MM.1S (cell line): Measurements from ENCODE around the gene SLC40A1.

ENCODE experiments used
- DNase-seq: peaks from one replicate; pipeline ENCODE4 v3.0.0-alpha.2; 2015
- H2AFZ ChIP-seq: fragments of 300-600 bp; sonication (generic); 2 replicates; pipeline ENCODE4 v1.6.0; 2016; ENCODE audit warnings: antibody characterized with exemption, low read length
- H3F3A ChIP-seq: fragments of 300-600 bp; sonication (generic); 2 replicates; pipeline ENCODE4 v1.6.1; 2016; ENCODE audit warnings: mild to moderate bottlenecking, antibody characterized with exemption, low read length, moderate library complexity, mixed read lengths; ENCODE audit not compliant: insufficient read depth
- H3K27ac ChIP-seq: fragments of 300-600 bp; sonication (generic); 2 replicates; pipeline ENCODE4 v1.5.1; 2016; ENCODE audit warnings: mild to moderate bottlenecking, low read length
- H3K27me3 ChIP-seq: fragments of 300-600 bp; sonication (generic); replicated peaks from 2 replicates; pipeline ENCODE4 v1.6.0; 2016; ENCODE audit warnings: low read length; ENCODE audit not compliant: insufficient read depth
- H3K36me3 ChIP-seq: fragments of 300-600 bp; sonication (generic); replicated peaks from 2 replicates; pipeline ENCODE4 v1.6.1; 2016; ENCODE audit warnings: mild to moderate bottlenecking, low read length, mixed read lengths; ENCODE audit not compliant: insufficient read depth
- H3K4me1 ChIP-seq: fragments of 300-600 bp; sonication (generic); 2 replicates; pipeline ENCODE4 v1.6.1; 2016; ENCODE audit warnings: low read length, mixed read lengths
- H3K4me2 ChIP-seq: fragments of 300-600 bp; sonication (generic); 2 replicates; pipeline ENCODE4 v1.6.0; 2016; ENCODE audit warnings: low read depth, low read length
- H3K4me3 ChIP-seq: fragments of 300-600 bp; sonication (generic); 2 replicates; pipeline ENCODE4 v1.5.1; 2016; ENCODE audit warnings: low read length, mixed read lengths
- H3K79me2 ChIP-seq: fragments of 300-600 bp; sonication (generic); 2 replicates; pipeline ENCODE4 v1.6.1; 2016; ENCODE audit warnings: mixed run types, low read length, mixed read lengths
- H3K9ac ChIP-seq: fragments of 300-600 bp; sonication (generic); 2 replicates; pipeline ENCODE4 v1.6.1; 2016; ENCODE audit warnings: low read length, mixed read lengths
- H3K9me2 ChIP-seq: fragments of 300-600 bp; sonication (generic); replicated peaks from 2 replicates; pipeline ENCODE4 v1.6.1; 2016; ENCODE audit warnings: mild to moderate bottlenecking, low read length, mixed read lengths; ENCODE audit not compliant: insufficient read depth
- H3K9me3 ChIP-seq: fragments of 300-600 bp; sonication (generic); replicated peaks from 2 replicates; pipeline ENCODE4 v1.6.1; 2016; ENCODE audit warnings: mild to moderate bottlenecking, low read length, mixed read lengths; ENCODE audit not compliant: insufficient read depth
- H4K20me1 ChIP-seq: fragments of 300-600 bp; sonication (generic); 2 replicates; pipeline ENCODE4 v1.6.1; 2016; ENCODE audit warnings: mild to moderate bottlenecking, low read length, moderate library complexity, mixed read lengths; ENCODE audit not compliant: insufficient read depth
- CTCF ChIP-seq: fragments of 300-600 bp; sonication (generic); IDR thresholded peaks from 2 replicates; pipeline ENCODE4 v1.5.1; 2016; ENCODE audit warnings: antibody characterized with exemption, low read length, mixed read lengths
- EZH2 ChIP-seq: fragments of 300-600 bp; sonication (generic); optimal IDR thresholded peaks from 2 replicates; pipeline ENCODE3; 2017; ENCODE audit warnings: low read depth, mild to moderate bottlenecking, antibody characterized with exemption, low read length, mixed read lengths
- EZH2phosphoT487 ChIP-seq: fragments of 300-600 bp; sonication (generic); IDR thresholded peaks from 2 replicates; pipeline ENCODE4 v1.6.1; 2018; ENCODE audit warnings: antibody characterized with exemption, low read length

The SLC40A1 gene

DNA sequence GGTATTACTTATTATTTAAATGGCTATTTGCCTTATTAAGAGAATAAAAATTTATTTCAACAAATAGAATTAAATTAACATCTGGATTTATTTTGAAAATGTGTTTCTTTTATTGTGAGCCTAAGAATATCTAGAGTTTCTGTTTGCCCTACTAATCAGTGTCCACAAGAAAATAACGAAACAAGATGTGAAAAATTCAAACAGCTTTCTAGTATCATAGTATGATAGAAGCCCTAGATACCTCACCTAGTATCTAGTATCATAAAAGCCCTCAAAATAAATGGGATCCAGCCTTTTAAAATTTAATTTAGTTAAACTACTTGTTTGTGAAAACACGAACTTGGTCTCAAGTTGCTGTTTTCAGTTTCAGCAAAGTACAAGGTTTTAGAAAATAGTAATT lies 13.7 kb upstream of the SLC40A1 start:
- no peaks in the 10 kb centered on the region for H4K20me1 ChIP-seq
- no peak overlapping the region for H3K9ac ChIP-seq
- no peaks in the 10 kb centered on the region for H3K9me2 ChIP-seq
- no peaks in the 10 kb centered on the region for H3K79me2 ChIP-seq
- H3K4me1 ChIP-seq: peaks cover 12% of the 10 kb centered on the region
- peak overlapping the region; percentile 18; the same call in 1 of the 2 replicates for H3K4me2 ChIP-seq
- no peak overlapping the region for H3K4me3 ChIP-seq
- H3F3A ChIP-seq: no peaks in the 10 kb centered on the region; the same call in 1 of the 2 replicates
- TF ChIP-seq EZH2phosphoT487: no peak
- no peak for TF ChIP-seq CTCF
- no peak for TF ChIP-seq EZH2
- H3K36me3 ChIP-seq: no peaks in the 10 kb centered on the region
- H3K27me3 ChIP-seq: no peaks in the 10 kb centered on the region
- H3K27ac ChIP-seq: no peak overlapping the region
- no peak overlapping the region for H2AFZ ChIP-seq
- peak; percentile 16 for DNase-seq
- no peaks in the 10 kb centered on the region for H3K9me3 ChIP-seq

DNA sequence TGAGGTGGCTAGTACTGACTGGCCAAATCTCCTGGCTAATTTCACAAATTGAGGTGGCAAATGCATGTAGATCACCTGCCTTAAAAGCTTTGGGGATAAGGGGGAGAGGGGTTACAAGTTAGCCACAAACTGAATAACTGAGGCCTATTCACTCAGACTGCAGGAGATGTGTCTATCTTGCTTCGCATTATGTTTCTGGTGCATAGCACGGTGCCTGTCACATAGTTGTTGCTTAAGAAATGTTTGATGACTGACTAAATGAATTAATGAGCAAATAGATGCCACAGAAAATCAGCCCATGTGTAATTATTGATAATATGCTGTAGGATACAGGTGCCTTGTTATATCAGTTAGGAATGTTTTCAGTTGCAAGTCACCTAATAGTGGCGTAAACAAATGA lies 12.5 kb upstream of the SLC40A1 start:
- no peak overlapping the region for H2AFZ ChIP-seq
- H3K4me1 ChIP-seq: peaks cover 12% of the 10 kb centered on the region
- H3K27ac ChIP-seq: no peak overlapping the region
- H3K4me2 ChIP-seq: no peak overlapping the region
- TF ChIP-seq EZH2 (no peak), EZH2phosphoT487 (no peak), CTCF (no peak)
- H4K20me1 ChIP-seq: no peaks in the 10 kb centered on the region
- no peak overlapping the region for H3K4me3 ChIP-seq
- H3K9ac ChIP-seq: no peak overlapping the region
- H3F3A ChIP-seq: no peaks in the 10 kb centered on the region; the same call in 1 of the 2 replicates
- H3K36me3 ChIP-seq: no peaks in the 10 kb centered on the region
- no peak for DNase-seq
- no peaks in the 10 kb centered on the region for H3K9me2 ChIP-seq
- no peaks in the 10 kb centered on the region for H3K79me2 ChIP-seq
- no peaks in the 10 kb centered on the region for H3K27me3 ChIP-seq
- no peaks in the 10 kb centered on the region for H3K9me3 ChIP-seq

DNA sequence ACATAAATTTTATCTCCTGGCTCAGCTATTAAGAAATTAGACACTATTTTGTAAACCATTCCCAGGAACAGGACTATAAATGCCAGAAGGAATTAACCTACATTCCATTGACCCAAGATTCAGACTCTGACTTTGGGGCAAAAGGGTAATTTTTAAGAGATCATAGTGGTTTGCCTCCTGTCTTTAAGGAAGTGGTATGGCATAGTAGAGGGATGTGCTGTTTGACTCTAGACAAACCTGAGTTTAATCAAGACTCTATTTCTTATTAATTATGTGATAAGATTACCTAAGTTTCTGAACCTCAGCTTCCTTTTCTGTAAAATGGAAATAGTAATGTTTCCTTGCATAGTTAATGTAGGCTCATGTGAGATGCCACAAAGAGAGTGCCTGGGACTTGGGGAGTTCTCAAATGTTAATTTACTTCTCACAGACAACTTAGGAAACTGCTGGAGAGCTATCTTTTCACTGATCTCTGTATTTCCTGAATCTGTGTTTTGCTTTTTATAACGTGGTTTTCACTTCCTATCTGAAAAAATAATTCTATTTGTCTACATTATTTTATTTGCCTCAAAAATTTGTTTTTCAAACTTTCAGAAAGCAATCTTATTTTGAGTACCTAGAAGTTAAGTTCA lies 11.9 kb upstream of the SLC40A1 start:
- Histone ChIP-seq H3K27me3 (no peaks in the 10 kb centered on the region), H3K4me2 (no peak overlapping the region)
- TF ChIP-seq EZH2phosphoT487 (no peak), EZH2 (no peak), CTCF (no peak)

More for the DNA sequence above, 11.9 kb upstream of the SLC40A1 start:
- Histone ChIP-seq H3K79me2 (no peaks in the 10 kb centered on the region), H3K4me3 (no peak overlapping the region), H3K27ac (no peak overlapping the region), H3K4me1 (peaks cover 12% of the 10 kb centered on the region), H3K36me3 (no peaks in the 10 kb centered on the region), H3K9me2 (no peaks in the 10 kb centered on the region), H2AFZ (no peak overlapping the region), H3F3A (no peaks in the 10 kb centered on the region; the same call in 1 of the 2 replicates), H3K9ac (no peak overlapping the region), H4K20me1 (no peaks in the 10 kb centered on the region), H3K9me3 (no peaks in the 10 kb centered on the region)
- no peak for DNase-seq
